ENCODE data around the gene CHST1.

The CHST1 gene

DNA sequence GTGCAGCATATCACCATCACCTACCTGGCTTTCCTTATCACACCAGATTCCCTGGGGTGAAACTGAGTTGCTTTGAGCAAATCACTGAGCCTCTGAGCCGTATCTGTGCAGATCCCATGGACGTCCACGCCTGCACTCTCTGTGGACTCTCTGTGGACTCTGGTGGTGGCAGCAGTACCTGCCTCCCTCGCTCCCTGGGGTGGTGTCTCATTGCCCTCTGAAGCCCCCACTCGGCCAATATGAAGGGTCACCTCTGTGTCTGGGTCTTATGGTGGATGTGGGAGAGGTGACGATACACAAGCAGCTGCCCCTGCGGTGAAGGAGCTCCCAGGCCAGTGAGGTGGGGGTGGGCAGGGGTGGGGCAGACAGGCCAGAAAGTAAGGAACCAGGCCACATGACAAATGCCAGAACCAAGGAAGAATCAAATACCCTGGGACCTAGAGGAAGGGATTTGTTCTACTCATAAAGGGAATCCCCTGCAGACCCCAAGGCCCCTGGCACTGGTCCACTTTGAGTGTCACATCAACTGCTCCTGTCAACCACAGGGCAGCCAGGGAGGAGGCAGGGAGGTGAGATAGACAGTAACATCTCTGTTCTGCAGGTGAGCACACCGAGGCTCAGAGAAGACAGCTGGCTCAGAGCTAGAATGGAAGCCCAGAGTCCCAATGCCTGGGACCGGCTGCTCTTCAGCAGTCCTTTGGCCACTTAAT lies 9.2 kb upstream of the CHST1 start:
- DNase-seq (ENCODE audit: low read depth) = no peak

DNA sequence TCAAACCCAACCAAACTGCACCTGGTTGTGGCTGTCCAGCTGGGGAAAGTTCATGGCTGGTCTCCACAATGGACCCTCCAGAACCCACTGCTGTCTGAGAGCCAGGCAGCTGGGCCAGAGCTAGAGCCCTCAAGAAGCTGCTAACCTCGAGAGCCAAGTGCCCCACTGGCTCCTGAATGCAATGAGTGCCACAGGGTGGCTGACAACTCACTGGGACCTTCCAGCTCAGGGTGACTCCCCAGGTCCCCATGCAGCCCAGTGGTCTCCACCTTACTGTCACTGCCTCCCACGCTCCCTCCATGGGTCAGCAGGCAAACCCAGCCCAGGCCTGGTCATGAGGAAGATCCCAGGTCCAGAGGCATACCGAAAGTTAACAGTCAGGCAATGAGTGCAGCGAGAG lies 8.0 kb upstream of the CHST1 start:
- no peak for DNase-seq (ENCODE audit: low read depth)

GRCh38 chr11:45672593-45672992 lies 7.2 kb upstream of the CHST1 start:
- no peak for DNase-seq (ENCODE audit: low read depth)

DNA sequence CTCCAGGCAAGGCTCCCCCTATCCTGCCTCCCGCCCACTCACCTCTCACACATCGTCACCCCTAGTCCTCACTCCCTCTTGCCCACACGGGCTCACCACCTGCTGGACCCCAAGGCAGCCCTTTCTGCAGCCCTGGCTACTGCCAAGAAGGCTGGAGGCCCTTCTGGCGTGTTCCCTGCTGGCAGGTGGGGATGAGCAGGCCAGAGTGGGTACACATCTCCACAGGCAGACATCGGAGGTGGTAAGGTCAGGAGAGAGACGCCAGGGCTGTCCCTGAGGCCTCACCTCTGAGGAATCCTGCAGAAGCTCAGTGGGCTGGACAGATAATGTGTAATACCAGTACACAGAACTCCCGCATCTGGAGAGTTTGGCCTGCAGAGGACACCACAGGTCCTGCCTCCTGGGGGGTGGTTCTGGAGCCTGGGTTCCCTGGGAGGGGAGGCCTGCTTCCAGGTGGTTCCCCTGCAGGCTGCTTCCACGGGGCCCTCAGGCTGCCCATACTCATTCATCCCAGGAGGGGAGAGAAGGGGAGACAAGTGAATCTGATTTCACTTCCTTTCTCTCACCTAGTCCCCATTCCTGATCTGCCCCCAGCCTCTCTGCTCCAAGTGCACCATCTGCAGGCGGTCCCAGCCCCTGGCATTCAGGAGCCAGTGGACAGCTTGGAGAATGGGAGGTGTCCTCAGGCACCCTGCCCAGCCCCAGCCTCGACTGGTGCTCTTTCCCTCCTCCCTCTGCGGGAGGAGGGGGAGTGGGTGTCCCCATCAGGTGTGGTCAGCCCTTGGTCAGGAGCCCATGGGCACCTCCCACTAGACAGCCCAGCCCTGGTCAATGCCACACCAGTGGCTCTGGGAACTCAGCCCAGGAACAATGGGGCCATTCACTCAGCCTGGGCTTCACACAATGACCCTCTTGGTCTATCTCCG lies 6.1 kb upstream of the CHST1 start:
- no peak for DNase-seq (ENCODE audit: low read depth)

DNA sequence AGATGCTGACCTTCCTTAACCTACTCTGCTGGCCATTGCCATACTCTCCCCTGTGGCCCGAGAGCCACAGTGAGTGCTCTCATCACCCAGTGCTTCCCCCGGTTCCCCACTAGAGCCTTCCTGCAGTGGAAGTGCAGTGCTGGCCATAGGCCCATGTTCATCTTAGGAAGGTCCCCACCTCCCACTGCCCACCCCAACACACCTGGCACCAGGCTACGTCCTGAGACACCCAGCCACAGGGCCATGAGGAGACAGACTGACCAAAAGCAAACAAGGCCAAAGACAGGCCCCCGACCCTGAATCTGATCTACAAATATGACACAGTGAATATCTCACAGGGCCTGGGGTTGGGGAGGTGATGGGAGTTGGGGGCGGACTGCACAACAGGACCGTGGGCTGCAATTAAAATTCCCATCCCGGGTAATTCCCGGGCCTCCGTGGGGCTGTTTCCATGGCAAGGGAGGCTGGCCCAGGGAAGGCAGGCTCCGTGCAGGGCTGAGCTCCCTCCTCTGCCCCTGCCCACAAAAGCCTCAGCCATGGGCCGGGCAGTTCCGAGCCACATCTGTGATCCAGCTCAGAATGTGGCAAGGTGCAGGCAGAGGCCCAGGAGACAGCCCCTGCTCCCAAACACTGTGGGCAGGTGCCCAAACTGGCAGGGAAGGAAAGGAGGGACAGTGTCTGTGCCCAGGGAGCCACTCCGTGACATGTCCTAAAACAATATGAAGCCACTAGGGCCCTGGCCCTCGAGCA lies 5.1 kb upstream of the CHST1 start:
- DNase-seq (ENCODE audit: low read depth) = no peak

DNA sequence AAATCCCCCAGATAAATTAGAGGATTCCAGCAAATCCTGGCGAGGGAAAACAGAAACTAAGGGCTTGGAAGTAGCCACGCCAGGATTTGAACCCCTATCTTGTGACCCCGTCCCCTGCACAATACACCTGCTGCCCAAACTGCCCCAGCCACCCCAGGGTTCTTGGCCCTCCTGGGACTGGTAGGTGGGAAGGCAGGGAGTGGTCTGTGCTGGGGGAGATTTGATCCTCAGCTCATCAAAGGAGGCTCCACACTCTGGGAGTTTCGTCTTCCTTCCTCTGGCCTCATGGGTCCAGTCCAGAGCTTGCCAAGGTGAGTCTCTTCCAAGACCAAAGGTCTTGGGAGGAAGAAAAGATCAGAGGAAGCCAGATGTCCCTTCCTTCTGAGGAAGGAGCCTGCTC lies 4.5 kb upstream of the CHST1 start:
- no peak for DNase-seq (ENCODE audit: low read depth)

- DNase-seq (ENCODE audit: low read depth) = no peak
Measured at GRCh38 chr11:45669146-45669545, 3.7 kb upstream of the CHST1 start.

- no peak for DNase-seq (ENCODE audit: low read depth)
Measured at GRCh38 chr11:45667929-45668680, 2.7 kb upstream of the CHST1 start.

GRCh38 chr11:45666648-45667642 lies 1.5 kb upstream of the CHST1 start:
- no peak for DNase-seq (ENCODE audit: low read depth)

- no peak for DNase-seq (ENCODE audit: low read depth)
Measured at GRCh38 chr11:45665933-45666647, 668 bp upstream of the CHST1 start.

DNA sequence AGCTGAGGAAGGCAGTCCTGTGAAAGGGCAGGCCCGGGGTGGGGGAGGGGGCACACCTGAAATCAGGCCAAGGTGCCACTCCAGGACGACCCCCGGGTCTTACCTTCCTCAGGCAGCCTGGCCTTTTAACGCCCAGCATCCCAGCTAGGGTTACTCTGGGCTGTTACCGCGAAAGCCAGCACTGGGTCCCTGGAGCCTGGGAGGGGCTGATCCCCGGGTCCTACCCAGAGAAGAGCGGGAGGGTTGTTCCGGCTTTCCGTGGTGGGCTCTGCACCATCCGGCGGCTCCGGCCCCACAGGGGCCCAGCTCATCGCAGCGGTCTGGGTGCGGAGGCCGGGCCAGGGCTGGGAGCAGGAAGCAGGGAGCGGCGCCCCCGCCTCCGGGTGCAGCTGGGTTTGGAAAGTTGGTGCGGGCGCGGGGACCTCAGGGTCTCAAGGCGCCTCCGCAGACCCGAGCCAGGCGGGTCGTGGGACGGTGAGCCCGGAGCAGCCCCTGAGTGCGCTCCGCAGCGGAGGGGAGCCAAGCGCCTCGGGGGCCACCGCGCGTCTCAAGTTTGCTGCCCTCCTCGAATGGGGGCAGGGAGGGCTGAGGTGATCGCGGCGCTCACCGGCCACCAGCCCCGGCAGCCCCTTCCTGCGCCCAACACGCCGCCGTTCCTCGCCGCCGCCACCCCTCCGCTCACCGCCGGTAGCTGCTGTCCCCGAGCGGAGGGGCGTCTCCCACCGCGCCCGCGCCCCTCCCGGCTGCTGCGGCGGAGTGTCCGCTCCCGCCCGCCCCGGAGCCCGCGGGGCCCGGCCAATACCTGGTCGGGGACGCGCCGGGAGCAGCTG lies 831 bp downstream of the CHST1 start:
- DNase-seq (ENCODE audit: low read depth) = no peak

GRCh38 chr11:45663486-45664375 lies 1.7 kb downstream of the CHST1 start:
- DNase-seq (ENCODE audit: low read depth) = no peak

- no peak for DNase-seq (ENCODE audit: low read depth)
Measured at GRCh38 chr11:45662665-45663485, 2.5 kb downstream of the CHST1 start.

DNA sequence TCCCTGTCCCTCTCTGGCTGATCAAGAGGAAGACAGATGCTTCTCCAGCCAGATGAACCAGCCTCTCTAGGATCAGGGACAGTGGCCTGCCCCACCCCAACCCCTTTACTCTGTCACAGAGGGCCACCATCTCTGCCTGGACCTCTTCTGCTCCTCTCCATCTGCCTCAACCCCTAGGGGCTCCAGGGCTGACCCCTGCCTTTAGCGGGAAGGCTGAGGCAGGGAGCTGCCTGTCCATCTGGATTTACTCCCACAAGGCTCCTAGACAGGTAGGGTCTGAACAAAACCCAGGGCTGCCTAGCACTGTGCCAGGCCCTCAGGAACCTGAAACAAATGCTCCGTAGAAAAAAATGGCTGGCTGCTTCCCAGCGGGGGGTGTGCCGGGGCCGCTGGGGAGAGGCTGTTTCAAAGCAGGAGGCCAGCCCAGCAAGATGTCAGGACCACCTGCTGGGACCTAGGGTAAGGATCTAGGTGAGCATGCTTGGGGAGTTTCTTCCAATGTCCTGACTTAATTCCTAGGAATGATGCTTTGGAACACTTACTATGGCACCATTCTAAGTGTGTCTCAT lies 3.2 kb downstream of the CHST1 start:
- no peak for DNase-seq (ENCODE audit: low read depth)

- no peak for DNase-seq (ENCODE audit: low read depth)
Measured at GRCh38 chr11:45661439-45662055, 3.9 kb downstream of the CHST1 start.

DNA sequence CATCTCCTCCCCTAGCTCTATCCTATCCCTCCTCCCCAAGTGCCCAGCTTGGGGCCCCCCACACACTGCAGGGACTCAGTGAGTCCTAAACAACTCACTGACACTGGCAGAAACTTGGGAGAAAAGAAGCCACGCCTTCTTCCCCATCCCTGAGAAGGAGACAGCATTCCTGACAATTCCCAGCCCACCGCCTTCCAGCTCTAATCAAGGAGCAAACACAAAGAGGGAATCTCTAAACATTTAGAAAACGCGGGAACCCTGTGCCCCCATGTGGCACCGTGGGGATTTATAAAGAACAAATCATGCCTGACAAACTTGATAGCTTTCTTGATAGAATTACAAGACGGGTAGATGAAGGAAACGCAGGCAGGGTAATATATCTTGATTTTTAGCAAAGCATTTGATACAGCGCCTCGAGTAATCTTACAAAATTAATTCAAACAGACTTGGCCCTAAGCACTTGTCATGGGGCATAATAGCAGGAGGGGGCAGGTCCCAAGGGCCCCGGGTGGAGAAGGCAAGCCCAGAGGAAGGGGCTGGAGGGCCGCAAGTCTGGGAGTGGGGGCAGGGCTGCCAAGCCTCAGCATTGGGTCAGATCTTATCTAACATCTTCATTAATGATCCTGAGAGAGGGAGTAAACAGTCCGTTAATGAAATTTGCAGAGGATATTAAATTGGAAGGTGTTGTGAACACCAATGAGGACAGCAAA lies 4.5 kb downstream of the CHST1 start:
- no peak for DNase-seq (ENCODE audit: low read depth)
